SU-DHL-6 (cell line): Measurements from ENCODE around the gene SMAD4.

Source experiments
- EZH2phosphoT487 ChIP-seq: fragments of 200-600 bp; sonication (generic), shearing (Covaris generic); conservative IDR thresholded peaks from 2 replicates; pipeline ENCODE4 v1.6.1; 2018; ENCODE audit warnings: mild to moderate bottlenecking, antibody characterized with exemption, low read length, moderate library complexity, mixed read lengths
- TF ChIP-seq, protein P1 (sequence below): fragments of 200-600 bp; sonication (generic); IDR thresholded peaks from one replicate; pipeline ENCODE4 v1.5.1; 2017; ENCODE audit warnings: antibody characterized with exemption, mild to moderate bottlenecking, low read length, moderate library complexity; ENCODE audit not compliant: insufficient read depth, poor library complexity, severe bottlenecking

DNA sequence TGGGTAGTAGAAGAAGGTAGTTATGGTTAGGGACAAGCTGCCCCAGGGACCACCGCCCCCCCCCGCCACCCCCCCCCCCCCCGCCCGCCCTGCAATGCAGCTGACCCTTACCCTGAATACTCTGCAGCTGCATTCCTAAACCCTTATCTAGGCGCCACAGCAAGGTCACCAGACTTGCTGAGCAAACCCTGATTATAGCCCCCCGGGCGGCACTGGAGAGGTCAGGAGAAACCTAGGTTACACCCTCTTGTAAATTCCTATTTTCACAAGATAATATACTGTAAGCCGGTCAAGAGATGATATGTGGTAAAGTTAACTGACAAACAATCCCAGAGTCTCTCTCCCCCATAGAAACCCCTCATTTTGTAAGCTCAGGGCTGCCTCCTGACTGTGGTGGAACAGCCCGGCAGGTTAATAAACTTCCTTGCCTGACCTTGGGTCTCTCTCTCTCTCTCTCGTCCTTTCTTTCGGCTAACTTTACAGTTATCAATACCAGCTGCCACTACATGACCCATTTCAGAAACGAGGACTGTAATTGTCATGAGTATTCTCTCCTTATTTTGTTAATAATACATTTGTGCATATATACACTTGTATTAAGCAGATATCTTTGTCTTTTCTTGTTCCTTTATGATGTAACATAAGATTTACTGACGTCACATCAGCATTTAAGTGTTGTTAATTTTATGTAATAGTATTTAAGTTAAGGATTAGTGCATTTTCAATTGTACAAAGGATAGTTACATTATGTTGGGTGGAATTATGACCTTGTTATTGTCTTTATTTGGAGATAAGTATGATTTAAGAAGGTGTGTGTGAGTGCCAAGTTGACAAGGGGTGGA is 22.8 kb upstream of the SMAD4 start:
- TF ChIP-seq, protein P1, sequence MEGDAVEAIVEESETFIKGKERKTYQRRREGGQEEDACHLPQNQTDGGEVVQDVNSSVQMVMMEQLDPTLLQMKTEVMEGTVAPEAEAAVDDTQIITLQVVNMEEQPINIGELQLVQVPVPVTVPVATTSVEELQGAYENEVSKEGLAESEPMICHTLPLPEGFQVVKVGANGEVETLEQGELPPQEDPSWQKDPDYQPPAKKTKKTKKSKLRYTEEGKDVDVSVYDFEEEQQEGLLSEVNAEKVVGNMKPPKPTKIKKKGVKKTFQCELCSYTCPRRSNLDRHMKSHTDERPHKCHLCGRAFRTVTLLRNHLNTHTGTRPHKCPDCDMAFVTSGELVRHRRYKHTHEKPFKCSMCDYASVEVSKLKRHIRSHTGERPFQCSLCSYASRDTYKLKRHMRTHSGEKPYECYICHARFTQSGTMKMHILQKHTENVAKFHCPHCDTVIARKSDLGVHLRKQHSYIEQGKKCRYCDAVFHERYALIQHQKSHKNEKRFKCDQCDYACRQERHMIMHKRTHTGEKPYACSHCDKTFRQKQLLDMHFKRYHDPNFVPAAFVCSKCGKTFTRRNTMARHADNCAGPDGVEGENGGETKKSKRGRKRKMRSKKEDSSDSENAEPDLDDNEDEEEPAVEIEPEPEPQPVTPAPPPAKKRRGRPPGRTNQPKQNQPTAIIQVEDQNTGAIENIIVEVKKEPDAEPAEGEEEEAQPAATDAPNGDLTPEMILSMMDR, result no peak
- TF ChIP-seq EZH2phosphoT487, result no peak
